Measurements from ENCODE around the gene ASTN2.

ASTN2 gene

DNA sequence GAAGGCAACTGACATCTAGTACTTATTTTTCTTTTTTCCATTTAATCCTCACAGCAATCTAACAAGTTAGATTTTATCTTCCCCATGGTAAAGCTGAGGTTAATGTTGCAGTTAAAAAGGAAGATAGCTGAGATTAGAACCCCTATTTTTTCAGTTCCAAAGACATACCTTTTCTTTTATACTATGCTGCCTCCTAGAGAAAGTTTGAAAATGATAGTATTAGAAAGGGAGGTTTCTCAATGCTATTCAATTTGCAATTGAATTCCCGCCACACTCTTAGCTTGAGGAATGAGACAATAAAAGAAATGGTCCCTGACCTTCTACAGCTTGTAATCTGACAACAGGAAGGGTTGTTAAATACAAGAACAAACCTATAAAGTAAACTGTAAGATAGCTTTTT is 923.6 kb downstream of the ASTN2 start:
- no peak for DNase-seq

DNA sequence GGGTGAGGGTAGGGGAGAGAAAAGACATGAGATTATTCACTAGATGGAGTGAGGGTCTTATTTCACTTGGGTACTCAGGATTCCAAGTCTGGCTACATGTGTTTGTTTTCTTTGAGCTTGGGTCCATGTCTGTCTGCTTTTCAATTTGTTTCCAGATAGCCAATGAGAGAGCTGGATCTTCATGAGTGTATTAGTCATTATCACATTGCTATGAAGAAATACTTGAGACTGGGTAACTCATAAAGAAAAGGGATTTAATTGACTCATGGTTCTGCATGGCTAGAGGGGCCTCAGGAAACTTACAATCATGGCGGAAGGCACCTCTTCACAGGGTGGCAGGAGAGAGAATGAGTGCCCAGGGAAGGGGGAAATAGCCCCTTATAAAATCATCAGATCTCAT is 924.5 kb downstream of the ASTN2 start:
- DNase-seq = no peak

DNA sequence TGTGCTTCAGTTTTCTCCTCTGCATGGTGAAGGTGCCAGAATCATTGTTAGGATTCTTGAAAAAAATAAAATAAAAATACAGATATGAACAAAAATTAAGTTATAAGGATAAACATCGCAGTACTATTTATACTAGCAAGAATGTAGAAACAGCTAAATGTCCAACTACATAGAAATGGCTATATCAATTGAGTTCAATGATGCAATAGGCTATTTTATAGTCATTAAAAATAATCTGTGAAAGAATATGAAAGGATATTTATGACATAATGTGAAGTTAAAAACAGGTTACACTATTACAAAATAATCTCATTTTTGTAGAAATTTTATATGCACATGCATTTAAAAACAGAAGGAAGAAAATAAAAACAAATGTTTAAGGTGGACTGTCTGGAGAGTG is 926.5 kb downstream of the ASTN2 start:
- DNase-seq = no peak

- DNase-seq = no peak
Measured at GRCh38 chr9:116484492-116485061, 930.3 kb downstream of the ASTN2 start.

DNA sequence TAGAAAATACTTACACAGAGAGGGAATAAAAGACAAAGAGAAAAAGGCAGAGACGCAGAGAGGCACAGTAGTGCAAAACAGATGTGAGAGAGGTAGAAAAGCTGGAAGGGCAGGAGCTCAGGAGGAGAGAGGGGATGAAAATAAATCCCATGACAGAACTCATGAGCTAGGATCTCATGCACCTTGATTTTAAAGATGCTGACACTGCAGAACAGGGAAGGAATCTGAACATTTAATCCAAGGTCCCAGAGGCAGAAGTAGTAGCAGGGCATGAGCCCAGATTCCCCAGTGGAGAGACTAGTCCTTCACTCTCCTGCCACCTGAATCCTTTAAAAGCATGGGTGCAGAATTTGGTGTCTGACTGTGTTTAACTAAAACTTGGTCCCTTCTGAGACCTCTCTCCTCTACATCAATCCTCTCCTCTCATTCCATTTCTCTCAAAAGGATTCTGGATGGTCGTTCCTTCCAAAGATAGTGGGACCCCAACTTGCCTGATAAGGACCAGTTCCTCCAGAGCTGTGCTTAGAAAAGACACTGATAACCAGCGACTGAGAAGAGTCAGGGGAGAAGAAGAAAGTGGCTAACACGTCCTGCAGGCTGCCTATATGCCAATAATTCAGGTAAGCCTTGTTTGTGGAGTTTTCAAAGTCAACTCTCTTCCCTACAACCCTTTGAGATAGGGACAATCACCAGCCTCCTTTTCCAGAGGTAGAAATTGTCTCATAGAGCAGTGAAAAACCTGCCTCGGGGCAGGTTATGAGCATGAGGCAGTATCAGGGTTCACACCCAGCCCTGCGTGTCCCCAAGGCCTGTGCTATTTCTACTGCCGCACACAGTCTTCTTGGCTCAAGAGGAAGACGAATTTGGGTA is 931.0 kb downstream of the ASTN2 start:
- DNase-seq = no peak

DNA sequence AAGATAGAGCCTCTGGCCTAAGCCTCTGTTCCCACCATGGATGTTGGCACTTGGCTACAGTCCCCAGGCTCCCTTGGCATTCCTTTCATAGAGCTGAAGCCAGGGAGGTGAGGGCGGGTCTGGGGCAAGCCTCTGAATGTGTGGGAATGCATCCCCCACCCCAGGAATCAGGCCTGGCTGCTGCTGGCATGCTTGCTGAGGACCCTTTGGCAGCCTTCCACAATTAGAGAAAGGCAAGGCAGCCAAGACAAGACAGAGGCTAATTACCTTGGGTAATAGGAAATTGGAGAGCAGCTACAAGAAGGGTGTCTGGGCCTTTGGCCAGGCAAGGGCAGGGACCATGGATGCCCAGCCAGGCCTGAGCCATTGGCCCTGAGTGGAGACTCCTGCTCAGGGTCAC is 932.1 kb downstream of the ASTN2 start:
- no peak for DNase-seq

DNA sequence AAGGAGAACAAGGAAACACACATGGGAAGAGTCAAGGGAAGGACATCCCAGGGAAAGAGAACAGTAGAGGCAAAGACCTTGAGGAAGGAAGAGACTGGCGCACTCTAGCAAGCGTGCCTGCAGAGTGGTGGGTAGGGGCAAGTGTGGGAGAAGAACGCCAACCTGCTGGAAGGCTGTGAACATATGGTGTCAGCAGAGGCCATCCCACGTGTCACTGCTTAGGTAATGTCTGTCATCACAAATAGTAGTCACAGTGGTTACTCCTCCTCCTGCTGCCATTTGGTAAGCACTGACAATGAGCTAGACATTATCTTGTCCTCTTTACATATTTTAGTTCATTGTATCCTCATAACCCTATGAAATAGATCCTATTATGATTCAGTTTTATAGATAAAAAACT is 934.2 kb downstream of the ASTN2 start:
- DNase-seq = no peak

GRCh38 chr9:116479967-116480366 is 934.9 kb downstream of the ASTN2 start:
- DNase-seq = no peak

DNA sequence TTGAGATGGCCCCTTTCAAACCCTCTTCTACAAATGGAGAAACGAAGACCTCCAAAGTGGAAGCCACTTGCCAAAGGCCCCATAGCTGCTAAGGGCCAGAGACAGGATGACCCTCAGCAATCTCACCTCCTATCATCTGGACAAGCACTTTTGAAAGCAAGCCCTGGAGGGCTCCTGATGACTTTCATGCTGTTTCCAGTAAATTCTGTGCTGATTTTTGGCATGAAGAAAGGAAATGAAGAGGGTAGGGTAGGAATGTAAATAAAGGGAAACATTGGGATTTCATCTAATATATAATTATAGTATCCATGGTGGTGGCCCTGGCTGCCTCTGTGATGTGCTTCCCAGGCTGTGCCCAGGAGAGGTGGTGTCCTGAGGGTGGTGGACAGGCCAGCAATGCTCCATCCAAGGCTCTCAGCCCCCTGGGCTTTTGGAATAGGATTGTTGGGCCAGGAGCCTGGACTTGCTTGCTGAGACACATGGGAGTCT is 935.8 kb downstream of the ASTN2 start:
- DNase-seq = no peak

GRCh38 chr9:116477584-116478141 is 937.2 kb downstream of the ASTN2 start:
- no peak for DNase-seq

DNA sequence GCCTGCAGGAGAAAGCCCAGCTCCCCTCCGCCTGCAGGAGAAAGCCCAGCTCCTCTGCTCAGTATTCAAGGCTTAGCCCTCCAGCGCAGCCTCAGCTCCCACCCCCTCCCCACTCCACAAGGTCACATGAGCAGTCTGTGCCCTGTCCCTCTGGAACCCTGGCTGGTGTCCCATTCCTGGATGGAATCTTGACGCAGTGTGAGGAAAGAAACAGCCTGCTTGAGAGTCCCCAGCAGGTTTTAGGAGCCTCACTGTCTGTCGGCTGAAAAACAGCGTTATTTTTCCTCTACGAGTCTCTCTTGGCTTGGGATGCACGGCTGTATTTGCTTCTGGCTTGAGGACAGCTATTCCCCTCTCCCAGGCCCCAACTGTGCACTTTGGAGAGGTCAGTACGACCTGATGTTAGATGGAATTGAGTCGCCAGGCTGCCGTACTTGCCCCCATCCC is 937.9 kb downstream of the ASTN2 start:
- DNase-seq = no peak

GRCh38 chr9:116476002-116476401 is 938.9 kb downstream of the ASTN2 start:
- no peak for DNase-seq

GRCh38 chr9:116475201-116475600 is 939.7 kb downstream of the ASTN2 start:
- no peak for DNase-seq

DNA sequence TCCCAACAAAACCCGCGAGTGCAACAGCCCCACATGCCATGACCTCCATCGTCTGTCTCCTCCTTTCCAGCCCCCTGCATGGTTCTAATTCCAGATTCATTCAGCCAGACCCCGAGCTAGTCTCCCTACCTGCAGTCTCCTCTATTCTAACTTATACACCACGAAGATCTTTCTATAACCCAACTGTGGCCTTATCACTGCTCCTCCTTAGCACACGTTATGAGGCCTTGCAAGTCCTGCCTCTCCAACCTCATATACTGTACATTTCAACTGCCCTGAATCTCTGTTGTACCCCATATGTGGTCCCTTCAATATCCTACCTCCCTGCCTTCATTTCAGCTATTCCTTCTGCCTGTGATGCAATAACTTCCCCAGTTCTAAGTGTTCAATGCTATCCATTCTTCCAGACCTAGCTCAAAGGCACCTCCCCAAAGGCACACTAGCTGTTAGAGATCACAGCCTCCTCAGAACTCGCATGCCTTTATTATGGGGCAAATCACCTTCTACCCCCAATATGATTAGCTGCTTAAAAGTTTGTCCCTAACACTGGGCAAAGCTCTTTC is 942.8 kb downstream of the ASTN2 start:
- DNase-seq = no peak

- no peak for DNase-seq
Measured at GRCh38 chr9:116471093-116471906, 943.6 kb downstream of the ASTN2 start.

DNA sequence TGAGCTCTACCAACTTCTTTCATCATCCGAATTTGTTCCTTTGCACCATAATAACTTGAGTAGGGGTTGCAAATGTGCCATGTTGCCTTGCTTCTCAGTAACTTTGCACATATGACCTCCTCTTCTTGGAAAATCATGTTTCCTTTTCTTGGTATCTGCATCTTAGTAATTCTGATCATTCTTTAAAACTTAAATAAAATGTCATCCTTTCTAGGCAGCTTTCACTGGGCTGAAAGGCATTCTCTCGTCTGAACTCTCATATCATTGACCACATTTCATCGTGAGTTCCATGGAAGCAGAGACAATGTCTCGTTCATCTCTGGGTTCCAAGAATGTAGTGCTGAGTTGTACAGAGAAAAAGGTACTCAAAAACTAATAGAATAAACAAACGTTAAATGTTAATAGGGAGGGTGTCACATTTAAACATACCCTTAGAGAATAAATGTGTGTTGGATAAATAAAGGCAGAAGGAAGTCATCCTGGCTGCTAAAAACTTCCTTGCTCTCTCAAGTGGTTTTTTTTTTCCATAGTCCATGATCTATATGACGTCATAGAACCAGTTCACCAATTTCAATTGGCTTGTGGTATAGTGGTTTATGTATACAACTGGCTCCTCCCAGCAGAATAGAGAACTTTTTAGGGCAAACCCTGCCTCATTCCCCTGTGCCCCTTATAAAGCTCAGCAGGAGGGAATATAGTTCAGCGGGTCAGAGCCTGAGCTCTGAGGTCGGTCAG is 945.9 kb downstream of the ASTN2 start:
- DNase-seq = no peak

- no peak for DNase-seq
Measured at GRCh38 chr9:116468369-116468768, 946.5 kb downstream of the ASTN2 start.

DNA sequence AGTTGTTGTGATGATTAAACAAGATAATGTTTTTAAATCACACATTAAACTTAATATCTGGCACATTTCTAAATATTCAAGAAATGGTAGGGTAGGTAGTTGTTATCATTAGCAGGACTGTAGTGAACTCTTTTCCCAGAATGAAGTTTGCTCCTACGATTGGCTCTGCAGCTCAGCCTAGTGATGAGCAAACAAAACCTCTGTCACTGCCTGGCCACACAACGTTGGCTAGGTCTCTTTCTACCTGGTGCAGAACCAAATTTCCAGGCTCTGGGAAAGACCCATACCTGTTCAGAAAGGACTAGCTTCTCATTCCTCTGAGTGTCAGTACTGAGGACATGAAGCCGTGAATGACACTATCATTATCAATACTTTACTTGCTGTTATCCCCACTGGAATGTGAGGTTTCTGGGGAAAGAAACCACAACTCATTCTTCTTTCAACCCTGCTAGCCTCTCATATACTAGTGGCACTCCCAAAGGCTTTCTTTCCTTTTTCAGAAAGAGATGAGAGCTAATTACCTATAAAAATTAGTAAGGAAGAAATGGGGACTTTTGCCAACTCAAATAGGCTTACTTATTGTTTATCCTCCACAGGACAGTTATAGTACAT is 947.0 kb downstream of the ASTN2 start:
- DNase-seq = no peak

DNA sequence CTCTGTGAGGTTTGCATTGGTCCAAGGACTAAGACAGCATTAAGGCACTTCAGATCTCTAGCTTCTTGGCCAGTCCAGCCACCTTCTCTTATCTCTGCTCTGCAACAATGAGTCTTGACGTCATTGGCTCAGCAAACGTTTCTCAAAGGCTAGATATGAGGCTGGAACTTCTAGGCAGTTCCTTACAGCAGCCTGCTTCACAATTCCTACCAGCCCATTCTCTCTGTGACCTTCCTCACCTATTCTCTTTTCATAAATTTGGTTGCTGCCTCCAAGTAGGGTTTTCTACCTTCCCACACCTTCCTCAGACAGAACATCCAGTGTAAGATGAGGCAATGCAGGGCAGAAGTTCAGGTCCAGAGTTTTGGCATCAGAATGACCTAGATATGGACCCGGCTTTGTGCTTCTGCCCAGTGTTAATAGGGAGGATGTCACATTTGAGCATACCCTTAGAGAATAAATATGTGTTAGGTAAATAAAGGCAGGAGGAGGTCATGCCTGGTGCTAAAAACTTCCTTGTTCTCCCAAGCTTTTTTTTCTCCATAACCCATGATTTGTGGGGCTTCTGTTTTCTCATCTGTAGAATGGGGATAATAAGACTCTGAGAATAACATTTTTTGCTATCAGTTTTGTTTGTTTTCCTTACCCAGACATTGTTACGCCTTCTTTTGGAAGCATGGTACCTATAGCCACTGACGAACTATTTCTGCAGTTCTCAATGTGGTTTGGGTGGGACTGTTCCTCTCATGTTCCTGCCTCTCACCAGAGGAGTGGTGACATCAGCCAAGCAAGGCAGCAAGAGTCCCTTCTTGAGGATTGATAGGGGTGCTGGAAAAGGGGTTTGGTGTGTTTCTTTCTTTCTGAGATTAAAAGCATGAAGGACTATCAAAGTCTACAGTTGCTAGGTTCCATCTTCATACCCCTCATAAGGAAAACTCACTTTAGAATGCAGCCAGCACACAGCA is 948.3 kb downstream of the ASTN2 start:
- DNase-seq = no peak

DNA sequence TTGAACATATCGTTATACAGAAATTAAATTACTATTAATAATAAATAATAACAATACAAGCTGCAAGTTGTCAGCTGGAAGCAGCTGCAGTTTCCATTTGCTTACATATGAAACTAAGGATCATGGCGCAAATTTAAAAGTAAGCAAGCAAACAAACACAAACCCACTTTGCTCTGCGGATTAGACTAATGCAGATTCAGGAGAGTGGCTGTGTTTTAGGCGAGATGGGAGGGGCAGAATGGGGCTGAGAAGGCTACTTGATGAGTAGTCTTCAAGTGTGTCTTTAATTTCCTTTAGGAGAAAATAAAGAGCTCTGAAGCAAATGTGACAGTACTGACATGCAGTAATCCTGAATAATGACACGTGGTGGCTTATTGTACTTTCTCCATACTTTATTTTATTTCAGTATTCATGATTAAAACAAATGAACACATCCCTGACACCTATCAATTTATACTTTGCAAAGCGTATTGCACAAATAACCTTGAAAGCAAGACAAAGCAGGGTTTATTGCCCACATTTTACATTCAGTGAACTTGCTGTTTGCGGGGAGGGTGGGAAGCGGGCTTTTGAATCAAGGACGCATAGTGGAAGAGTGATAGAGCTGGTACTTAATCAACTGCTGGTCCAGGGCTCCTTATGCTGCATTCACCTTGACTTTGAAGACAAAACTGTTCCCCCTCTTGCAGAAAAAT is 949.1 kb downstream of the ASTN2 start:
- DNase-seq = no peak
